WTC11 (cell line): Measurements from ENCODE around the gene CCDC172.
A peak's percentile ranks its signal among the peaks of the same experiment; 100 is the strongest.

Experiments
- ATF1 ChIP-seq: sonication (generic); formaldehyde crosslinking; IDR thresholded peaks from 2 replicates; pipeline ENCODE4 v1.8.1; 2023; ENCODE audit warnings: mild to moderate bottlenecking, moderate library complexity, missing genetic modification reagents
- ATF2 ChIP-seq: sonication (generic); formaldehyde crosslinking; IDR thresholded peaks from 2 replicates; pipeline ENCODE4 v1.8.1; 2022; ENCODE audit warnings: low read depth, missing genetic modification reagents, borderline replicate concordance
- ATF3 ChIP-seq: sonication (generic); formaldehyde crosslinking; conservative IDR thresholded peaks from 2 replicates; pipeline ENCODE4 v1.8.1; 2022; ENCODE audit warnings: mild to moderate bottlenecking, missing genetic modification reagents
- CTCF ChIP-seq: fragments of 200-600 bp; IDR thresholded peaks from 2 replicates; pipeline ENCODE4 v1.8.0; 2022; ENCODE audit warnings: antibody characterized with exemption
- EMX1 ChIP-seq: fragments of 250-450 bp; sonication (Bioruptor Pico); IDR thresholded peaks from 2 replicates; pipeline ENCODE4 v1.8.0; 2021; ENCODE audit warnings: mild to moderate bottlenecking
- ESRRA ChIP-seq: sonication (generic); formaldehyde crosslinking; IDR thresholded peaks from 2 replicates; pipeline ENCODE4 v1.8.1; 2022; ENCODE audit warnings: mild to moderate bottlenecking, missing genetic modification reagents, borderline replicate concordance
- MLX ChIP-seq: sonication (generic); formaldehyde crosslinking; IDR thresholded peaks from 2 replicates; pipeline ENCODE4 v1.8.1; 2023; ENCODE audit warnings: mild to moderate bottlenecking, missing genetic modification reagents, moderate library complexity
- NFE2L1 ChIP-seq: sonication (generic); formaldehyde crosslinking; IDR thresholded peaks from 2 replicates; pipeline ENCODE4 v1.8.1; 2023; ENCODE audit warnings: missing genetic modification reagents
- SP1 ChIP-seq: sonication (generic); formaldehyde crosslinking; conservative IDR thresholded peaks from 2 replicates; pipeline ENCODE4 v1.8.1; 2022; ENCODE audit warnings: missing genetic modification reagents
- TF ChIP-seq, protein P1 (sequence below): sonication (generic); formaldehyde crosslinking; IDR thresholded peaks from 2 replicates; pipeline ENCODE4 v1.8.1; 2023; ENCODE audit warnings: mild to moderate bottlenecking, moderate library complexity, missing genetic modification reagents
- TF ChIP-seq, protein P2 (sequence below): sonication (generic); formaldehyde crosslinking; IDR thresholded peaks from 2 replicates; pipeline ENCODE4 v1.8.0; 2022; ENCODE audit warnings: mild to moderate bottlenecking, missing genetic modification reagents

DNA sequence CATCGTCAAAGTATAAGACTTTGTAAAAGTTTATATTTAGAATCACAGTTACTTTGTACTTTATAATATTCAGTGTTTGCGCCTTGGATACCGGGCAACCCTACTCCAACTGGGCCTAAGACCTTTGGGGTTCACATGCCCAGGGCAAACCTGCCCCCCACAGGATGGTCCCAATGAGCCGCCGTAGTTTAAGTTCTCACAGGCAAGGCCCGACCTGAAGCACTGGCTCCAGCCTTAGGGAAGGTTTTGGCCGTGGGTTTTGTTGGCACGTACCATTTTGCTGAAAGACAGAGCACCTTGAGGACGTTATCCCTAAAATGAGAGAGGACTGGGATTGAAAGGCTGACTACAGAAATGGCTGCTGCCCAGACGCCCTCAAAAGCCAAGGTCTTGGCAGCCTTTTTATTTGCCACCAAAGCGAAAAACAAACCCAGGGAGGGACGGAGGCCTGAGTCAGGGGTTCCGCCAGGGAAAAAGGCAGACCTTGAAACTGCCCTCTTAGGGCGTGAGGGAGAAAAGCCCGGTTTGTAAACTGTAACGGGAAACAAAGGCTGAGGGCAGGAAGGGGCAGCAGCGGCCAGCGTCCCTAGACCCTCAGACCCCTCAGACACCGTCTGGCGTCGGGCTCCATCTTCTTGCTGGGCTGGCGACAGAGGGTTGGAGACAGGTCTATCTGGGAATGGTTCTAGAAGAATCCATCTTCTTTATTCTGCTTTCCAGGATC is at the start of gene CCDC172:
- TF ChIP-seq SP1 (CRISPR knock-in tag) = no peak
- no peak for TF ChIP-seq CTCF
- no peak for TF ChIP-seq ATF1 (CRISPR knock-in tag)
- TF ChIP-seq MLX (CRISPR knock-in tag) = no peak
- TF ChIP-seq ATF2 (CRISPR knock-in tag) = no peak
- no peak for TF ChIP-seq EMX1
- no peak for TF ChIP-seq ESRRA
- TF ChIP-seq NFE2L1 (CRISPR knock-in tag) = no peak
- TF ChIP-seq, protein P1, sequence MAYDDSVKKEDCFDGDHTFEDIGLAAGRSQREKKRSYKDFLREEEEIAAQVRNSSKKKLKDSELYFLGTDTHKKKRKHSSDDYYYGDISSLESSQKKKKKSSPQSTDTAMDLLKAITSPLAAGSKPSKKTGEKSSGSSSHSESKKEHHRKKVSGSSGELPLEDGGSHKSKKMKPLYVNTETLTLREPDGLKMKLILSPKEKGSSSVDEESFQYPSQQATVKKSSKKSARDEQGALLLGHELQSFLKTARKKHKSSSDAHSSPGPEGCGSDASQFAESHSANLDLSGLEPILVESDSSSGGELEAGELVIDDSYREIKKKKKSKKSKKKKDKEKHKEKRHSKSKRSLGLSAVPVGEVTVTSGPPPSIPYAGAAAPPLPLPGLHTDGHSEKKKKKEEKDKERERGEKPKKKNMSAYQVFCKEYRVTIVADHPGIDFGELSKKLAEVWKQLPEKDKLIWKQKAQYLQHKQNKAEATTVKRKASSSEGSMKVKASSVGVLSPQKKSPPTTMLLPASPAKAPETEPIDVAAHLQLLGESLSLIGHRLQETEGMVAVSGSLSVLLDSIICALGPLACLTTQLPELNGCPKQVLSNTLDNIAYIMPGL (CRISPR knock-in tag) = no peak
- TF ChIP-seq, protein P2, sequence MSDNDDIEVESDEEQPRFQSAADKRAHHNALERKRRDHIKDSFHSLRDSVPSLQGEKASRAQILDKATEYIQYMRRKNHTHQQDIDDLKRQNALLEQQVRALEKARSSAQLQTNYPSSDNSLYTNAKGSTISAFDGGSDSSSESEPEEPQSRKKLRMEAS (CRISPR knock-in tag) = 0 out of 2 replicates have a peak, but pooled peaks have one; percentile 25
- TF ChIP-seq ATF3 (CRISPR knock-in tag) = no peak
